GM12873 (cell line): ENCODE measurements around the gene SEMA6C.

Source experiments
- TF ChIP-seq, protein P1 (sequence below): IDR thresholded peaks from 2 replicates; pipeline ENCODE4 v1.5.1; 2012; ENCODE audit warnings: low read depth, mild to moderate bottlenecking, moderate library complexity, low read length, control low read depth; ENCODE audit not compliant: insufficient read depth; ENCODE audit errors: missing control alignments

Gene SEMA6C

DNA sequence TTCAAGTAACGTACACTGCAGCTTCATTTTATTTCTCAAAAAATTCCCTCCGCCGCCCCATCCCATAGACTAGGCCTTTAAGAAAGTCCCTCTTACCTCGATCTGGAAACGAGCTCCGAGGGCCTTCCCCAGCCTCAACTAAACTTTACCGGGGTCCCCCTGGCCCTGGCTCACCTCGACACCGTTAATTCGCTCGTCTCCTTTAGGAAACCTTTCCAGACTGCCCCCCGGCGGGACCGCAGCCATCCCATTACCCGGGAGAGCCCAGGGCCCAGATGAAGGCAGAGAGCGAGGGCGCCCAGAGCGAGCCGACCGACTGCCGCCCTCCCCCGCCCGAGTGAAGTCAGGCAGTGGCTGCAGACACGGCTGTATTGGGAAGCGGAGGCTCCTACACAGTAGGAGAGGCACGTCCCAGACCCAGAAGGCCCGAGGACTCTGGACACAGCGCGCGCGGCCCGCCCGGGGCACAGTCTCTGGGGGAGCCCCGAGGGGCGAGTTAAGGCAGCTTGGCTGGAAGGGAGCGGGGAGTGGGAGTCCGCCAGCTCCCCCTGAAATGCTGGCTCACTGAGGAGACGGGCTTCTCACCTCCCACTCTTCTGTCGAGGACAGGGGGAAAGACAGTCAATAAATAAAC, 14.6 kb downstream of the SEMA6C start:
- TF ChIP-seq, protein P1, sequence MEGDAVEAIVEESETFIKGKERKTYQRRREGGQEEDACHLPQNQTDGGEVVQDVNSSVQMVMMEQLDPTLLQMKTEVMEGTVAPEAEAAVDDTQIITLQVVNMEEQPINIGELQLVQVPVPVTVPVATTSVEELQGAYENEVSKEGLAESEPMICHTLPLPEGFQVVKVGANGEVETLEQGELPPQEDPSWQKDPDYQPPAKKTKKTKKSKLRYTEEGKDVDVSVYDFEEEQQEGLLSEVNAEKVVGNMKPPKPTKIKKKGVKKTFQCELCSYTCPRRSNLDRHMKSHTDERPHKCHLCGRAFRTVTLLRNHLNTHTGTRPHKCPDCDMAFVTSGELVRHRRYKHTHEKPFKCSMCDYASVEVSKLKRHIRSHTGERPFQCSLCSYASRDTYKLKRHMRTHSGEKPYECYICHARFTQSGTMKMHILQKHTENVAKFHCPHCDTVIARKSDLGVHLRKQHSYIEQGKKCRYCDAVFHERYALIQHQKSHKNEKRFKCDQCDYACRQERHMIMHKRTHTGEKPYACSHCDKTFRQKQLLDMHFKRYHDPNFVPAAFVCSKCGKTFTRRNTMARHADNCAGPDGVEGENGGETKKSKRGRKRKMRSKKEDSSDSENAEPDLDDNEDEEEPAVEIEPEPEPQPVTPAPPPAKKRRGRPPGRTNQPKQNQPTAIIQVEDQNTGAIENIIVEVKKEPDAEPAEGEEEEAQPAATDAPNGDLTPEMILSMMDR: no peak

DNA sequence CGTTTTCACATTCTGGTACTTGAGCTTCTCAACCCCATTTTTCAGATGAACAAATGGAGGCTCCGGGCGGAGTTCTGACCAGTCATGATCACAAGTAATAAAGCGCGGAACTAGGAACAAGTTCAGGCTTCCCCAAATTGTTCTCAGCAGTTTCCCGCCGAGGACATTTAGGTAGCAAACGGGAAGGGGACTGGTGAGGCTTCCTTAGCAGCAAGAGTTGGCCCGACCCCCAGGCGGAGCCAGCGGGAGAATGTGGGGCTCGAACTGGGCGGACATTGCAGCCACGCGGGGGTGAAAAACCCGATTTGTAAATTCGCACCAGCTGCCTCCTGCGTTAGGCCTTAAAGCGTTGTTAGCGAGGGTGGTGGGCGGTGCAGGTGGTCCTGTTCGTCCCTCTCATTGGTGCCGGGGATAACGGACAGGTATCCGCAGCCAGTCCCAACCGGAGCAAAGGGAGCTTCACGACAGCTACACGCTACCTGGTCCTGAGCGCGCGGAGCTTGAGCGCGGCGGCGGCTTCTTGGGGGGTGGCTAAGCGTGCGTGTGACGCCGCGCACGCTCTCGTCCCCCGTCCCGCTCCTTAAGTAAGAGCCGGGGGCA, 15.3 kb downstream of the SEMA6C start:
- TF ChIP-seq, protein P1: no peak

DNA sequence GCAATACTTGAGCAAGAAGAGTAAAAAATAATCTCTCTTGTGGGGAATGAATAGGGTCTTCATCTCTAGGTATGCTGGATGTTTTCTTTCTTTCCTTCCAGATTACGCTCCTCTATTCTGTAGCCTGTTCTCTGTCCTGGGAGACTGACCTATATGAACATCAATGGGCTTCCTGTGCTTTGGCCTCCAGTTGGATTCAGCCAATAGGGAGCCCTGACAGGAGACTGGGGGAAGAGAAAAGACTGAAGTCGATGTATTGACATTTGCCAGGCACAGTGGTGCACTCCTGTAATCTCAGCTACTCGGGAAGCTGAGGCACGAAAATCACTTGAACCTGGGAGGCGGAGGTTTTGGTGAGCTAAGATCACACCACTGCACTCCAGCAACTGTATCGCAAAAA, 17.6 kb downstream of the SEMA6C start:
- TF ChIP-seq, protein P1: no peak

DNA sequence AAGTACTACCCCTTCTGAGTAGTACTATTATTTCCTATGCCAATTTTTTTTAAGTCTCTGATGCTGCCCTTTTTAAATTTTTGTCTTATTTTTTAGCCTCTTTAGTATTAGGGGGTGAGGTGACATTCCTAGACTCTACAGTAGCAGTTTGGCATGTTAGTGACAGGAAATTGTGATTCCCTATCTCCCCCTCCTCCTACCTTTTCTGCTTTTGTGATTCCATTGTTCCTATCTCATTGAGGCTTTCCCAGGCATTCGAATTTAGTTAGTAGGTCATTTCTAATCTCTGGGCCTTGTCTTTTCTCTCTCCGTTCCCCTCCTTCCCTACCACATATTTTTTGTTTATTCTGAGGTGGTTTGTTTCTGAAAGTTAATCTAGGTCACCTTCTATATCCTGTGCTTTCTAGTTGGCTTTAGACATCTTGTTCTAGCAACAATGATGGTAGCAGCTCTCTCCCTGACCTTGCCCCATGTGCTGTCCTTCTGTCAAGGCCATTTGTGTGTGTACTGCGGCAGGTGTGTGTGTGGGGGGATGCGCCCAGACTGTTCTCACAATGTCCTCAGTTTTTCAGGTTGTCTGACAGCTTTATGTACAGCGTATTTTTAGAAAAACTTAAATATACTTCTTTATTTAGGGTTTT, 21.5 kb downstream of the SEMA6C start:
- TF ChIP-seq, protein P1: no peak

DNA sequence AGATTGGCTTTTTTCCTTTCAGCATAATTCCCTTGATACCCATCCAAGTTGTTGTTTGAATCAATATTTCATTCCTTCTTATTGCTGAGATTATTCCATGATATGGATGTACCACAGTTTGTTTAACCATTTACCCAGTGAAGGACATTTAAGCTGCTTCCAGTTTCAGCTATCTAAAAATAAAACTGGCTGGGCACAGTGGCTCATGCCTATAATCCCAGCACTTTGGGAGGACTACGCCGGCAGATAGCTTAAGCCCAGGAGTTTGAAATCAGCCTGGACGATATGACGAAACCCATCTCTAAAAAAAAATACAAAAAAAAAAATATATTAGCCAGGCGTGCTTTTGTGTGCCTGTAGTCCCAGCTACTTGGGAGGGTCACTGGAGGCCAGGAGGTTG, 32.6 kb downstream of the SEMA6C start:
- TF ChIP-seq, protein P1: no peak

DNA sequence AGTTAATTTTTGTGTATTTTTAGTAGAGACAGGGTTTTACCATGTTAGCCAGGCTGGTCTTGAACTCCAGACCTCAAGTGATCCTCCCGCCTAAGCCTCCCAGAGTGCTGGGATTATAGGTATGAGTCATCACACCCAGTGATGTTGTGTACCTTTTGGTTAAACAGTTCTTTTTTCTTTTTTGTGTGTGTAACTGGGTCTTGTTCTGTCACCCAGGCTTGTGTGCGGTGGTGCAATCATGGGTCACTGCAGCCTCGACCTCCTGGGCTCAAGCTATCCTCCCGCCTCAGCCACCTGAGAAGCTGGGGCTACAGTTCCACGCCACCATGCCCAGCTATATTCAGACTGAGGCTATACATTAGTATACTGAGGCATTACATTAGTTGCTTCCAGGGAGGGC, 38.1 kb downstream of the SEMA6C start:
- TF ChIP-seq, protein P1: no peak

DNA sequence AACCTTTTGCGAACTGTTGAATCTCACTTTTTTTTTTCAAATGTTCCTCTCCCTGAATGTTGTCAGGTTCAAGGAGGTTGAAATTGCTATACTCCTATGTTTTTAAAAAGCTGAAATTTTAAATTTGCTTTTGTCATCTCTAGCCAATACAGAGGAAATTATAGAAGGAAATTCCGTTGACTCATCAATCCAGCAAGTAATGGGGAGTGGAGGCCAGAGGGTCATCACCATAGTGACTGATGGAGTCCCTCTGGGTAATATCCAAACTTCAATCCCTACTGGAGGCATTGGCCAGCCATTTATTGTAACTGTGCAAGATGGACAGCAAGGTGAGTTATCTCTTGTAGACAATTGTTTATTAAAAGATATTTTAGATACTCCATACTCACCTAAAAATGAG, 39.5 kb downstream of the SEMA6C start:
- TF ChIP-seq, protein P1: no peak
